DOHH2 (cell line): ENCODE measurements around the gene PC.

Experiments
- H3F3A ChIP-seq: fragments of 200-600 bp; sonication (generic), shearing (Covaris generic); 2 replicates; pipeline ENCODE4 v1.6.0; 2016; ENCODE audit warnings: antibody characterized with exemption, mild to moderate bottlenecking; ENCODE audit not compliant: control insufficient read depth, insufficient read depth
- H3K27ac ChIP-seq: fragments of 200-600 bp; sonication (generic); 2 replicates; pipeline ENCODE4 v1.5.1; 2014; ENCODE audit warnings: low read depth, mild to moderate bottlenecking, low read length, moderate library complexity
- H3K27me3 ChIP-seq: fragments of 200-600 bp; sonication (generic); 2 replicates; pipeline ENCODE4 v1.6.1; 2014; ENCODE audit warnings: mild to moderate bottlenecking, low read length, mixed read lengths; ENCODE audit not compliant: control insufficient read depth
- H3K36me3 ChIP-seq: fragments of 200-600 bp; sonication (generic); 2 replicates; pipeline ENCODE4 v1.6.1; 2014; ENCODE audit warnings: mild to moderate bottlenecking, low read length, moderate library complexity, mixed read lengths; ENCODE audit not compliant: control insufficient read depth
- H3K4me1 ChIP-seq: fragments of 200-600 bp; sonication (generic); 2 replicates; pipeline ENCODE4 v1.6.1; 2014; ENCODE audit warnings: mild to moderate bottlenecking, low read length, mixed read lengths; ENCODE audit not compliant: control insufficient read depth
- H3K4me2 ChIP-seq: fragments of 200-600 bp; sonication (generic); 2 replicates; pipeline ENCODE4 v1.6.0; 2014; ENCODE audit warnings: mild to moderate bottlenecking, low read length, moderate library complexity
- H3K4me3 ChIP-seq: fragments of 200-600 bp; sonication (generic); 2 replicates; pipeline ENCODE4 v1.5.1; 2014; ENCODE audit warnings: mild to moderate bottlenecking, low read length, mixed read lengths
- H3K79me2 ChIP-seq: fragments of 200-600 bp; sonication (generic); 2 replicates; pipeline ENCODE4 v1.6.1; 2014; ENCODE audit warnings: mild to moderate bottlenecking, low read length, mixed read lengths; ENCODE audit not compliant: control insufficient read depth
- H3K9me2 ChIP-seq: fragments of 200-600 bp; sonication (generic); replicated peaks from 2 replicates; pipeline ENCODE4 v1.6.1; 2014; ENCODE audit warnings: mild to moderate bottlenecking, low read length, mixed read lengths; ENCODE audit not compliant: control insufficient read depth
- H3K9me3 ChIP-seq: fragments of 200-600 bp; sonication (generic); 2 replicates; pipeline ENCODE4 v1.6.1; 2014; ENCODE audit warnings: antibody characterized with exemption, low read length, mixed read lengths; ENCODE audit not compliant: control insufficient read depth, insufficient read depth
- H4K20me1 ChIP-seq: fragments of 200-600 bp; sonication (generic); 2 replicates; pipeline ENCODE4 v1.6.0; 2014; ENCODE audit warnings: low read depth, mild to moderate bottlenecking, antibody characterized with exemption, low read length, moderate library complexity; ENCODE audit not compliant: control insufficient read depth, insufficient read depth
- CTCF ChIP-seq: fragments of 200-600 bp; sonication (generic); IDR thresholded peaks from one replicate; pipeline ENCODE4 v1.5.1; 2014; ENCODE audit warnings: antibody characterized with exemption, mild to moderate bottlenecking, low read depth, low read length; ENCODE audit not compliant: poor library complexity, severe bottlenecking
- EZH2phosphoT487 ChIP-seq: fragments of 200-600 bp; sonication (generic); IDR thresholded peaks from 2 replicates; pipeline ENCODE4 v1.6.1; 2017; ENCODE audit warnings: borderline replicate concordance, mild to moderate bottlenecking, antibody characterized with exemption, low read length, moderate library complexity, mixed read lengths

Gene PC

GRCh38 chr11:66856496-66857233 is 101.5 kb downstream of the PC start, which contains the start of gene LRFN4:
Gene LRFN4, plus strand, starts transcription at chr11:66857064. Its CDS starts 681 bp downstream, at chr11:66857745.
- TF ChIP-seq EZH2phosphoT487 (no peak), CTCF (no peak)
- peak within 1 kb of the TSS; percentile 98 for H3K4me3 ChIP-seq
- H3K79me2 ChIP-seq = peaks cover 23% of the 10 kb centered on the region
- H3K9me2 ChIP-seq = no peaks in the 10 kb centered on the region
- H4K20me1 ChIP-seq = no peaks in the 10 kb centered on the region
- peaks cover 15% of the 10 kb centered on the region for H3K36me3 ChIP-seq
- H3F3A ChIP-seq = no peaks in the 10 kb centered on the region
- peaks cover 22% of the 10 kb centered on the region for H3K4me1 ChIP-seq
- peak within 1 kb of the TSS; percentile 74 for H3K4me2 ChIP-seq
- H3K27ac ChIP-seq = peak within 1 kb of the TSS; percentile 56
- no peaks in the 10 kb centered on the region for H3K27me3 ChIP-seq
- H3K9me3 ChIP-seq = no peaks in the 10 kb centered on the region

GRCh38 chr11:66855574-66856495 is 102.3 kb downstream of the PC start:
- TF ChIP-seq EZH2phosphoT487 = no peak
- TF ChIP-seq CTCF = no peak
- Histone ChIP-seq H3K9me2 (no peaks in the 10 kb centered on the region), H3K27me3 (no peaks in the 10 kb centered on the region), H3K79me2 (peaks cover 23% of the 10 kb centered on the region), H3K4me2 (peak overlapping the region; percentile 74), H4K20me1 (no peaks in the 10 kb centered on the region), H3K4me1 (peaks cover 26% of the 10 kb centered on the region), H3K4me3 (peak overlapping the region; percentile 98), H3K36me3 (peaks cover 15% of the 10 kb centered on the region), H3K9me3 (no peaks in the 10 kb centered on the region), H3F3A (no peaks in the 10 kb centered on the region), H3K27ac (peak overlapping the region; percentile 56)

GRCh38 chr11:66854729-66855211 is 103.4 kb downstream of the PC start:
- no peaks in the 10 kb centered on the region for H3K9me3 ChIP-seq
- no peak overlapping the region for H3K27ac ChIP-seq
- no peak overlapping the region for H3K4me3 ChIP-seq
- H3K79me2 ChIP-seq = peaks cover 23% of the 10 kb centered on the region
- TF ChIP-seq EZH2phosphoT487 (no peak), CTCF (no peak)
- no peak overlapping the region for H3K4me2 ChIP-seq
- H3K4me1 ChIP-seq = peaks cover 26% of the 10 kb centered on the region
- H3F3A ChIP-seq = no peaks in the 10 kb centered on the region
- H3K27me3 ChIP-seq = no peaks in the 10 kb centered on the region
- peaks cover 15% of the 10 kb centered on the region for H3K36me3 ChIP-seq
- H3K9me2 ChIP-seq = no peaks in the 10 kb centered on the region
- no peaks in the 10 kb centered on the region for H4K20me1 ChIP-seq
